ENCODE measurements around the gene RAMP3.
"Not testable (repeated sequence)": the region's sequence is repeated elsewhere in the genome, so short reads cannot be mapped to it uniquely, and the experiment has no call there.

RAMP3 gene

GRCh38 chr7:45112648-45113047 lies 44.9 kb upstream of the RAMP3 start:
- H4K20me1 ChIP-seq (ENCODE audit: insufficient read depth, low read length, poor library complexity, severe bottlenecking) = peaks cover 29% of the 10 kb centered on the region
- H3K36me3 ChIP-seq (ENCODE audit: insufficient read depth, low read length) = peaks cover 15% of the 10 kb centered on the region; the same call in 1 of the 2 replicates
- H3K4me3 ChIP-seq (ENCODE audit: low read length, poor library complexity, severe bottlenecking) = peak overlapping the region; percentile 78
- no peak overlapping the region for H2AFZ ChIP-seq (ENCODE audit: low read length)
- peaks cover 4% of the 10 kb centered on the region; the same call in 1 of the 2 replicates for H3F3A ChIP-seq (ENCODE audit: low read depth)
- H3K9me2 ChIP-seq (replicated peaks; ENCODE audit: low read depth, low read length) = no peaks in the 10 kb centered on the region
- peak overlapping the region; percentile 94 for H3K9ac ChIP-seq (ENCODE audit: low read depth, low read length, poor library complexity, severe bottlenecking)
- peaks cover 46% of the 10 kb centered on the region for H3K79me2 ChIP-seq (ENCODE audit: insufficient read depth, low read length)
- H3K4me1 ChIP-seq (ENCODE audit: insufficient read depth, low read length, poor library complexity, severe bottlenecking) = peaks cover 38% of the 10 kb centered on the region
- H3K9me3 ChIP-seq (ENCODE audit: insufficient read depth, low read depth, low read length) = no peaks in the 10 kb centered on the region
- H3K4me2 ChIP-seq (ENCODE audit: low read depth, low read length, poor library complexity, severe bottlenecking) = peak overlapping the region; percentile 67
- no peaks in the 10 kb centered on the region for H3K27me3 ChIP-seq (ENCODE audit: insufficient read depth, low read length, poor library complexity, severe bottlenecking)
- TF ChIP-seq CTCF (conservative IDR thresholded peaks at IDR 0.05; ENCODE audit: low read length) = no peak
- no peak for TF ChIP-seq EZH2phosphoT487 (IDR thresholded peaks at IDR 0.05; ENCODE audit: borderline replicate concordance)

GRCh38 chr7:45114257-45114656 lies 43.3 kb upstream of the RAMP3 start:
- H3K4me2 ChIP-seq (ENCODE audit: low read depth, low read length, poor library complexity, severe bottlenecking); H3K27me3 ChIP-seq (ENCODE audit: insufficient read depth, low read length, poor library complexity, severe bottlenecking); H3K9me2 ChIP-seq (replicated peaks; ENCODE audit: low read depth, low read length); H3K36me3 ChIP-seq (ENCODE audit: insufficient read depth, low read length); H3K9me3 ChIP-seq (ENCODE audit: insufficient read depth, low read depth, low read length); H2AFZ ChIP-seq (ENCODE audit: low read length); H3K4me3 ChIP-seq (ENCODE audit: low read length, poor library complexity, severe bottlenecking); H3K9ac ChIP-seq (ENCODE audit: low read depth, low read length, poor library complexity, severe bottlenecking); H3F3A ChIP-seq (ENCODE audit: low read depth): not testable (repeated sequence)
- H4K20me1 ChIP-seq (ENCODE audit: insufficient read depth, low read length, poor library complexity, severe bottlenecking) = peaks cover 13% of the 10 kb centered on the region
- peaks cover 30% of the 10 kb centered on the region for H3K79me2 ChIP-seq (ENCODE audit: insufficient read depth, low read length)
- H3K4me1 ChIP-seq (ENCODE audit: insufficient read depth, low read length, poor library complexity, severe bottlenecking) = peaks cover 22% of the 10 kb centered on the region

GRCh38 chr7:45114926-45115325 lies 42.7 kb upstream of the RAMP3 start:
- Histone ChIP-seq H2AFZ (ENCODE audit: low read length) (no peak overlapping the region), H3K9me2 (replicated peaks; ENCODE audit: low read depth, low read length) (no peaks in the 10 kb centered on the region), H3K9ac (ENCODE audit: low read depth, low read length, poor library complexity, severe bottlenecking) (no peak overlapping the region), H3K79me2 (ENCODE audit: insufficient read depth, low read length) (peaks cover 23% of the 10 kb centered on the region), H3F3A (ENCODE audit: low read depth) (peaks cover 4% of the 10 kb centered on the region; the same call in 1 of the 2 replicates), H3K4me2 (ENCODE audit: low read depth, low read length, poor library complexity, severe bottlenecking) (no peak overlapping the region), H3K36me3 (ENCODE audit: insufficient read depth, low read length) (no peaks in the 10 kb centered on the region), H3K4me1 (ENCODE audit: insufficient read depth, low read length, poor library complexity, severe bottlenecking) (peaks cover 17% of the 10 kb centered on the region), H3K27me3 (ENCODE audit: insufficient read depth, low read length, poor library complexity, severe bottlenecking) (no peaks in the 10 kb centered on the region), H4K20me1 (ENCODE audit: insufficient read depth, low read length, poor library complexity, severe bottlenecking) (peaks cover 9% of the 10 kb centered on the region), H3K4me3 (ENCODE audit: low read length, poor library complexity, severe bottlenecking) (no peak overlapping the region), H3K9me3 (ENCODE audit: insufficient read depth, low read depth, low read length) (no peaks in the 10 kb centered on the region)
- TF ChIP-seq CTCF (conservative IDR thresholded peaks at IDR 0.05; ENCODE audit: low read length) (no peak), EZH2phosphoT487 (IDR thresholded peaks at IDR 0.05; ENCODE audit: borderline replicate concordance) (no peak)

GRCh38 chr7:45116048-45116447 lies 41.5 kb upstream of the RAMP3 start:
- Histone ChIP-seq H3K9ac (ENCODE audit: low read depth, low read length, poor library complexity, severe bottlenecking) (no peak overlapping the region), H3K9me2 (replicated peaks; ENCODE audit: low read depth, low read length) (no peaks in the 10 kb centered on the region), H3K9me3 (ENCODE audit: insufficient read depth, low read depth, low read length) (no peaks in the 10 kb centered on the region), H3K4me3 (ENCODE audit: low read length, poor library complexity, severe bottlenecking) (no peak overlapping the region), H3K36me3 (ENCODE audit: insufficient read depth, low read length) (no peaks in the 10 kb centered on the region), H3K4me2 (ENCODE audit: low read depth, low read length, poor library complexity, severe bottlenecking) (no peak overlapping the region), H3K79me2 (ENCODE audit: insufficient read depth, low read length) (peaks cover 12% of the 10 kb centered on the region), H3K4me1 (ENCODE audit: insufficient read depth, low read length, poor library complexity, severe bottlenecking) (peaks cover 8% of the 10 kb centered on the region), H4K20me1 (ENCODE audit: insufficient read depth, low read length, poor library complexity, severe bottlenecking) (peaks cover under 1% of the 10 kb centered on the region), H3F3A (ENCODE audit: low read depth) (no peaks in the 10 kb centered on the region; the same call in 1 of the 2 replicates), H2AFZ (ENCODE audit: low read length) (no peak overlapping the region), H3K27me3 (ENCODE audit: insufficient read depth, low read length, poor library complexity, severe bottlenecking) (no peaks in the 10 kb centered on the region)
- no peak for TF ChIP-seq EZH2phosphoT487 (IDR thresholded peaks at IDR 0.05; ENCODE audit: borderline replicate concordance)
- no peak for TF ChIP-seq CTCF (conservative IDR thresholded peaks at IDR 0.05; ENCODE audit: low read length)

Measured in Loucy (cell line).